ENCODE data around the gene ASCL5.
A peak's percentile ranks its signal among the peaks of the same experiment; 100 is the strongest.

Gene ASCL5

DNA sequence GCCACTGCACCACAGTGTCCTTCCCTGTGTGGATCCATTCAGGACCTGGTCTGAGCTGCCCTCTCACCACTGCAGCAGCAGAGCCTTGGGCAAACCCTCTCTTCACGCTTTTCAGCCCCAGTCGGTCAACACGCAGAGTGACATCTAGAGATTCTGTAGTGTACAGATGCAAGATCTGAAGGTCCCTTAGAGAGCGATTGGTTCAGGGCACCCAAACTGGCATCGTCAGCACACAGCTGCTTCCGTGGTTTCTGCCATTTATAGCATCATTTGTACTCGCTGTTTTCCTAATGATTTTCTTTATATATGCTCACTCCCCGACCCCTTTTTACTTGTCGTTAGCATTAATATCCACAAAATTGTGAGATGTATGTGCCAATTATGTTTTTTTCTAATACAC, 1.5 kb upstream of the ASCL5 start:
- Mint-ChIP-seq H3K27ac (no peak overlapping the region), H3K36me3 (ENCODE audit: low read depth) (no peaks in the 10 kb centered on the region), H3K27me3 (ENCODE audit: low read depth) (peaks cover 10% of the 10 kb centered on the region), H3K4me3 (no peak overlapping the region), H3K4me1 (ENCODE audit: low read depth) (no peaks in the 10 kb centered on the region), H3K9me3 (no peaks in the 10 kb centered on the region)

DNA sequence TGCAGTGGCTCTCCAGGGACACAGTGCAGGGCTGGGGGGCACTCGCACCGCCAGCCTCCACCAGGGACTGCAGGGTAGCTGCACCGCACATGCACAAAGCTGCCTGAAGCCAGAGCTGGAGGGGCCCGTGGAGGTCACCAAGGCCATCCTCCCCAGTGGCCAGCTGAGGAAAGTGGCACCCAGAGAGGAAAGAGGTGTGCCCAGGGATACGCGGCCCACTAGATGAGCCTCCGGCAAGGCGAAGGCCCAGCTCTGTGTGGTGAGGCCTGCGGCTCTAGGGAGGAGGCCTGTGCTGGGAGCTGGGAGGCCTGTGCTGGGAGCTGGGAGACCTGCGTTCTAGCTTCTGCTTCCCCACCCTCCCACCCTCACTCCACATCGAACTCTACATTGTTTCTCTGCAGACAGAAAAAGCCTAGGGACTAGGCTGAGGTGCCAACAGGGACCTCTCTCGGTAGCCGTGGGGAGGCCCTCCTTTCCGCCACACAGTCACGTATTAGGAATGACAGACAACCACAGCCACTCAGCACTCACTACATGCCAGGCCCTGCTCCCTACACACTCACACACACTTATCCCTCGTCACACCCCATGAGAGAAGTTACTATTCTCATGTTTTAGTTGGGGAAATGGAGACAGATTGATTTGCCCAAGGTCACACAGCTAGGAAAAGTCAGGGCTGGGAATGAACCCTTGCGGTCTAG, 921 bp upstream of the ASCL5 start:
- H3K9me3 Mint-ChIP-seq: no peaks in the 10 kb centered on the region
- peaks cover 10% of the 10 kb centered on the region for H3K27me3 Mint-ChIP-seq (ENCODE audit: low read depth)
- no peak overlapping the region for H3K4me3 Mint-ChIP-seq
- no peaks in the 10 kb centered on the region for H3K4me1 Mint-ChIP-seq (ENCODE audit: low read depth)
- H3K36me3 Mint-ChIP-seq (ENCODE audit: low read depth): no peaks in the 10 kb centered on the region
- no peak overlapping the region for H3K27ac Mint-ChIP-seq

DNA sequence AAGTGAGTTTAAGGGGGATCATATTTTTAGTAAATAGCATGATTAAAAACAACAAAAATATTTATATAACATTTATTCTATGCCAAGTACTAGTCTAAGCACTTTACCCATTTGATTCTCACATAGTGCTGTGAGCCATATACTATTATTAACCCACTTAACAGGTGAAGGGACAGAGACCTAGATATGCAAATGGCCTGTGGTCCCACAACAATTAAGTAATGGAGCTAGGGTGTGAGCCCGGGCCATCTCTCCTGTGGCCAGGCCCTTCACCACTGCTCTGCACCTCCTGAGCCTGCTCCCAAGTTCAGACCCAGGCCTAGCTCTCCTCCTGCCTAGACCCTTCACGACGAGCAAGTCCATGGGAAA, 537 bp downstream of the ASCL5 start:
- Mint-ChIP-seq H3K36me3 (ENCODE audit: low read depth) (no peaks in the 10 kb centered on the region), H3K27me3 (ENCODE audit: low read depth) (peaks cover 11% of the 10 kb centered on the region), H3K9me3 (no peaks in the 10 kb centered on the region), H3K4me3 (no peak overlapping the region), H3K27ac (no peak overlapping the region), H3K4me1 (ENCODE audit: low read depth) (no peaks in the 10 kb centered on the region)

DNA sequence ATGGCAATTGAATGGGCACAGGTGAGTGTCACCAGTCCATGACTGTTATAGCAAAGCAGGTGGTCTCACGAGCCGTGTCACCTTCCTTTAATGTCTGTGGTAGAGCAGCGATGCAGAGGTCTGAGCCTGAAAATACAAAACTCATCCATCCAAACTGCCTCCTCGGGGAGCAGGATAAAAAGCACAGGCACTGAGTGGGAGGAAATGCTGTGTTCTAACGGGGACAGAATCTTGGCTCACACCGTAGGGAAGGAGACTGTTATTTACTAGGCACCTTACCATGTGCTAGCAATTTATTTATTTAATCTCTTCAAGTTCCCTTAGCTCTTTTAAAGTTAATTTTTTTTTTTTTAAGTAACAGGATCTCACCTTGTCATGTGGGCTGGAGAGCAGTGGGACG, 1.2 kb downstream of the ASCL5 start:
- Mint-ChIP-seq H3K27me3 (ENCODE audit: low read depth) (peaks cover 13% of the 10 kb centered on the region), H3K9me3 (no peaks in the 10 kb centered on the region), H3K27ac (no peak overlapping the region)

DNA sequence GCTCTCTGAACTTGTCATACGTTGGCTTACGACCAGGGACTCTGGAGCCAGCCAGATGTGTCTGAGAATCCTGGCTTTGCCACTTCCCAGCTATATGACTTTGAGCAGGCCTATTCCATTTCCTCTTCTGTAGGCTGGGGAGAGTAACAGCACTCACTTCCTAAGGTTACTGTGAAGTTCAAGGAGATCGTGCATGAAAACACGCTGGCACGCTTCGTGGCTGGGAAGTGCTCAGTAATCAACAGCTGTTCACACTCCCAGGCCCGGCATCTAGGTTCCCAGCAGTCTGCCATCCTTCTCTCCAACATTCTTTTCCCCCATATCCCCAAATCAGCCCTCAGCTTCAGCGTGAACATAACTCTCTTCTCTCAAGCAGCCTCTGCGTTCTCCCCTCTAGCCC, 2.0 kb downstream of the ASCL5 start:
- Mint-ChIP-seq H3K27ac (no peak overlapping the region), H3K4me3 (no peak overlapping the region), H3K36me3 (ENCODE audit: low read depth) (no peaks in the 10 kb centered on the region), H3K9me3 (no peaks in the 10 kb centered on the region), H3K27me3 (ENCODE audit: low read depth) (peaks cover 13% of the 10 kb centered on the region), H3K4me1 (ENCODE audit: low read depth) (no peaks in the 10 kb centered on the region)

More for the DNA sequence above, 1.2 kb downstream of the ASCL5 start:
- Mint-ChIP-seq H3K4me1 (ENCODE audit: low read depth) (no peaks in the 10 kb centered on the region), H3K4me3 (no peak overlapping the region), H3K36me3 (ENCODE audit: low read depth) (no peaks in the 10 kb centered on the region)

- H3K4me1 Mint-ChIP-seq (ENCODE audit: low read depth): peaks cover 3% of the 10 kb centered on the region
- H3K27ac Mint-ChIP-seq: no peak overlapping the region
- H3K4me3 Mint-ChIP-seq: no peak overlapping the region
- peaks cover 13% of the 10 kb centered on the region for H3K27me3 Mint-ChIP-seq (ENCODE audit: low read depth)
- no peaks in the 10 kb centered on the region for H3K36me3 Mint-ChIP-seq (ENCODE audit: low read depth)
- no peaks in the 10 kb centered on the region for H3K9me3 Mint-ChIP-seq
These were observed 3.1 kb downstream of the ASCL5 start for GRCh38 chr1:201123866-201124265.

GRCh38 chr1:201122321-201122957, 4.5 kb downstream of the ASCL5 start:
- peaks cover 18% of the 10 kb centered on the region for H3K27me3 Mint-ChIP-seq (ENCODE audit: low read depth)
- no peak overlapping the region for H3K27ac Mint-ChIP-seq
- H3K9me3 Mint-ChIP-seq: no peaks in the 10 kb centered on the region
- H3K4me1 Mint-ChIP-seq (ENCODE audit: low read depth): peaks cover 3% of the 10 kb centered on the region
- no peak overlapping the region for H3K4me3 Mint-ChIP-seq
- no peaks in the 10 kb centered on the region for H3K36me3 Mint-ChIP-seq (ENCODE audit: low read depth)

DNA sequence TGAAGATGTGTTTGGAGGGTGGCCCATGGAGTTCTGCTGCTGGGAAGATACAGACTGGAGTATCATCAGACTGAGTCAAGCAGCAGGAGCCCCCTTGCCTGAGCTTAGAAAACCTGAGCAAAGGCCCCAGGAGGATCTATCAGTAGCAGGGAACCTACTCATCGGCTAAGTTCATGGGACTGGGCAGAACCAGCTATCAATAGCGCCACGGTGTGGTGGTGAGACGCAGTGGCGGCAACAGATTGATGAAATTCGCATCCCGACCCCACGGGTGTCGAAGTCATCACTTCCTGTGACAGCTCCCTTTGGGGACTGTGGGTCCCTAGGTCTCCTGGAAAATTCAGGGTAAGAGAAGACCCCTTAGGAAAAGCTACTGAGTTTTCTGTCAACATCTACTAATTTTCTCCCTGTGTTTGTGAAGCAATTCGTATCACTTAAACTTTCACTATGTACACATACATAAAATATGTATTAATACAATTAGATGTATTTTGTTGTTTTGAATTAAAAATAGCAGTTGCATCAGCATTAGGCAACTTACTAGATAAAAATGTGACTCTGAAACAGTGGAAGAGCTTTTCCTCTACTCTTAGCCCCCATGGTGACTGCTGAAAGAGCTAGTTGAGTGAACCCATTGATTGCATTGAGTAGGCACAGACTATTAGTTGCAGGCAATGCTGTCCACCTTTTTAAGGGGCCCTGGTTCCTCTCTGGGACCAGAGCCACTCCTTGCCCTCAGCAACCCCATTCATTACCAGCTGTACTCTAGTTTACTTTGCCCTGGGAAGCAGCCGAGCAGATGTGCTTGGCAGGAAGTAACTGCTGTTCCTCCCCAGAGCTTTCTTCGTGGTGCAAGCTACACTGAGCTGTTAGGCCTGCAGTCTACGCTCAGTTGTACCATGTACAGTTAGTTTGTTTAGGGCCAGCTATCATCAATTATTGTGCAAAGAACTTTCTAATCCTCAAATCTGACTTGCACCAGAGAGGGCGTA, 7.5 kb downstream of the ASCL5 start:
- Mint-ChIP-seq H3K27ac (no peak overlapping the region), H3K4me3 (no peak overlapping the region), H3K4me1 (ENCODE audit: low read depth) (peaks cover 4% of the 10 kb centered on the region), H3K9me3 (no peaks in the 10 kb centered on the region), H3K27me3 (ENCODE audit: low read depth) (peaks cover 36% of the 10 kb centered on the region), H3K36me3 (ENCODE audit: low read depth) (no peaks in the 10 kb centered on the region)

DNA sequence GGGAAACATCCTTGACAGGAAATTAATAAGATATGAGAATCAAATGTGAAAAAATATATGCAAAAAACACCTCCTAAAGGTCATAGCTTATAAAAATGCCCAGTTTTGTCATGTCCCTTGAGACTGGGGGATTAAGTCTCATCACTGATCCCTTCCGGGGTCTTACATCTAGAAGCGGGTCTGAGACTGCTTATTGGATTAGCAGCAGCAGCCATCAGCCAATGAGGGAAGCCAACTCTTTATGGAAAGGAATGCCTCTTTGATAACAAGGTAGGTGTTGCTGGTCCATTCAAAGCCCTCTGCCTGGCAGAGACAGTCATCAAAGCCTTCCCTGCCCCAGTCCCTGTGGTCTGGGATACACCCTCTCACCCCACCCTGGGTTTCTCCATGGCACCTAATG, 10.9 kb downstream of the ASCL5 start:
- Mint-ChIP-seq H3K9me3 (no peaks in the 10 kb centered on the region), H3K27me3 (ENCODE audit: low read depth) (peaks cover 46% of the 10 kb centered on the region), H3K36me3 (ENCODE audit: low read depth) (no peaks in the 10 kb centered on the region), H3K4me3 (no peak overlapping the region), H3K27ac (no peak overlapping the region), H3K4me1 (ENCODE audit: low read depth) (peaks cover 4% of the 10 kb centered on the region)

DNA sequence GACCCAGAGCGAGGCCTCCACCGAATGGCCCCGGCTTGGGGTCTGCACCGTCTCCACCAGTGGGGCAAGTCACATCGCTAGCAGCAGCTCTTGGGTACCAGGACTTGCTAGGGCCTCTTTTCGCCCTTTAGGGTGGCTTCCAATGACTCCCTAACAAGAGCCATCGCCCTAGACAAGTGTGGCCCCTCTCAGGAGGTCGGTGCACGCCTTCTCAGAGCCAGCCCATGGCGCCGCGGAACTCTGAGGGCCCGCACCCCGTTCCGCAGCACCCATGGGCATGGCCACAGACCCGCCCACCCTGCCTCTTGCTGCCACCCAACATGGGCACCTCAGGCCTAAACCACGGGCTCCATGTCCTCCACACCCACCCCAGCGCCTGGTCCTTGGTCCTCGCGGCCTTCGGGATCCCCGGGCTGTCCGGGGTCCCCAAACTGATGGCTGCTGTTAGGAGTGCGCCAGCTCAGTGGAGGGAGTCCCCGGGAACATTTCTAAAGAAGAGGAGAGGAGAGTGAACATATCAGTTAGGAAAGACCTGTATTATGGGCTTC, 11.5 kb downstream of the ASCL5 start:
- H3K4me1 Mint-ChIP-seq (ENCODE audit: low read depth): peaks cover 4% of the 10 kb centered on the region
- H3K9me3 Mint-ChIP-seq: no peaks in the 10 kb centered on the region
- H3K27ac Mint-ChIP-seq: no peak overlapping the region
- H3K4me3 Mint-ChIP-seq: no peak overlapping the region
- H3K27me3 Mint-ChIP-seq (ENCODE audit: low read depth): peaks cover 47% of the 10 kb centered on the region
- no peaks in the 10 kb centered on the region for H3K36me3 Mint-ChIP-seq (ENCODE audit: low read depth)

- Mint-ChIP-seq H3K9me3 (no peaks in the 10 kb centered on the region), H3K27ac (no peak overlapping the region), H3K27me3 (ENCODE audit: low read depth) (peaks cover 47% of the 10 kb centered on the region), H3K4me3 (peak overlapping the region; percentile 79), H3K4me1 (ENCODE audit: low read depth) (peaks cover 2% of the 10 kb centered on the region), H3K36me3 (ENCODE audit: low read depth) (no peaks in the 10 kb centered on the region)
These were observed 12.5 kb downstream of the ASCL5 start for GRCh38 chr1:201114245-201115131.

DNA sequence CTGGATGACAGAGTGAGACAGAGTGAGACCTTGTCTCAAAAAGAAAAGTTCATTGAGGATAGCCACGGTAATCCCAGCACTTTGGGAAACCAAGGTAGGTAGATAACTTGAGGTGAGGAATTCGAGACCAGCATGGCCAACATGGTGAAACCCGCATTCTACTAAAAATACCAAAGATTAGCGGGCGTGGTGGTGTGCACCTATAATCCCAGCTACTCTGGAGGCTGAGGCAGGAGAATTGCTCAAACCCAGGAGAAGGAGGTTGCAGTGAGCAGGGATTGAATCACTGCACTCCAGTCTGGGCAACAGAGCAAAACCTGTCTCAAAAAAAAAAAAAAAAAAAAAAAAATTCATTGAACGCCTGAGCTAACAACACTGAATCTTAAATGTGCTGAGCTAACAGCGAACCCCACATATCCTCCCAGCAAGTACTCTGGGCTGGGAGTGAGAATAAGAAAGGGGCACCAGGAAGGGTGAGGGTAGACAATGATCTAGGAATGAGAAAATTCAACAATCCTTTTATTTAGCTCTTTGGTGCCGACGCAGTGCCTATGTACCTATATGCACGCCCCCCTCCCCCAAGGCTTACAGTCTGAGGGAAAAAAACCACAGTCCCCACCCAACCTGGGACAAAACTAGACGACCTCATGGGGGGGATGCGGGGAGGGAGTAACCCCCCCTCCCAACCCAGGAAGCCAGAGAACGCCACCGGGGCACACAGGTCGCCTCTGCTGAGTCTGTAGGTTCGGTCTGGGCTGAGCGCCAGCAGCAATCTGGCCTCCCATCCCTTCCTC, 13.3 kb downstream of the ASCL5 start:
- Mint-ChIP-seq H3K9me3 (no peaks in the 10 kb centered on the region), H3K36me3 (ENCODE audit: low read depth) (no peaks in the 10 kb centered on the region), H3K27ac (no peak overlapping the region), H3K27me3 (ENCODE audit: low read depth) (peaks cover 47% of the 10 kb centered on the region), H3K4me1 (ENCODE audit: low read depth) (peaks cover 2% of the 10 kb centered on the region), H3K4me3 (peak overlapping the region; percentile 79)

GRCh38 chr1:201112926-201113325, 14.1 kb downstream of the ASCL5 start:
- Mint-ChIP-seq H3K4me1 (ENCODE audit: low read depth) (peaks cover 2% of the 10 kb centered on the region), H3K27me3 (ENCODE audit: low read depth) (peaks cover 47% of the 10 kb centered on the region), H3K9me3 (no peaks in the 10 kb centered on the region), H3K4me3 (peak overlapping the region; percentile 21), H3K27ac (no peak overlapping the region), H3K36me3 (ENCODE audit: low read depth) (no peaks in the 10 kb centered on the region)

All from T-helper 1 cell treated with Interleukin-12 subunit alpha and Interleukin-12 subunit beta and Interleukin-4 antibody, amounts not matched to agents 30 μg/mL and 1 μg/mL, for 36 hours (primary cell).